GM12872 (cell line): ENCODE measurements around the gene ZBTB39.

Experiments used
- TF ChIP-seq, protein P1 (sequence below): IDR thresholded peaks from 3 replicates; pipeline ENCODE4 v1.5.1; 2011; ENCODE audit warnings: low read depth, mild to moderate bottlenecking, low read length, moderate library complexity; ENCODE audit not compliant: insufficient read depth

Gene ZBTB39

DNA sequence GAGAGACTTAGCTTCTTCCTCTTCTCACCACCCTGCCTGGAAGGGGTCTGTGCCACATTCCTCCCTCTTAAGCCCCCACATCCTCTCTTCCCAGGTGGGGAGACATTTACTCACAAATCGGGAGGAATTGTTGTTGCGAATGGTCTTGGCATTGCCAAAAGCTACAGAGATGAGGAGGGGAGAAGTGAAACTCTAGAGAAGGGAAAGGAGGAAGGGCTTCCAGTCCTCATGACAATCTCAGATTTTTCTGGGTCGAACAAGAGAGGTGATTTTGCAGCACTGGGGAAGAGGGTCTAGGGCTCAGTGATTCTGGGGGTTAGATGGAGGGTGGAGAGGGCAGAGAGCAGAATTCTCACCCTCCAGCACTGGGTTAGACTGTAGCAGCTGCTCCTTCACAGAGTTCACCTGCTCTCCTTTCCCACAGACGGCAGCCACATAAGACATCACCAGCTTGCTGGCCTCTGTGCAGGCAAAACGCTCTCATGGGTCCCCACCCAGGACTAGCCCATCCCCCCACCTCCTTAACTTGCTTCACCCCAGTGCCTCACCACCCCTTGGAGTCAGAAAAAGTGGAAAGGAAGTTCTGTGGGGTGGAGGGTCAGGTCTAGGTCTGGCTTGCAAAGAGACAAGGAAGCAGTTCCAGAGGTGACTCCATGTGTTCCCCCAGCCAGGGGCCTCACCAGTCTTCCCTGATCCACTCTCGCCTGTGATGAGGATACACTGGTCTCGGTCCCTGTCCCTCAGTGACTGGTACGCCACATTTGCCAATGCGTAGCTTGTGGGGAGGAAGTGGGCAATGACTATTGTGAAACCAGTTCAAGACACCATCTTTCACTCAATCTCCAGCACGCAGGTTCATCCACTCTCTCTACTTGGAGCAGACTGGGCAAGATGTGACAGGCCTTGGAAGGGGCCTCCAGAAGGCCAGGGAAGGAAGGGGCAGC is 40.9 kb upstream of the ZBTB39 start:
- TF ChIP-seq, protein P1, sequence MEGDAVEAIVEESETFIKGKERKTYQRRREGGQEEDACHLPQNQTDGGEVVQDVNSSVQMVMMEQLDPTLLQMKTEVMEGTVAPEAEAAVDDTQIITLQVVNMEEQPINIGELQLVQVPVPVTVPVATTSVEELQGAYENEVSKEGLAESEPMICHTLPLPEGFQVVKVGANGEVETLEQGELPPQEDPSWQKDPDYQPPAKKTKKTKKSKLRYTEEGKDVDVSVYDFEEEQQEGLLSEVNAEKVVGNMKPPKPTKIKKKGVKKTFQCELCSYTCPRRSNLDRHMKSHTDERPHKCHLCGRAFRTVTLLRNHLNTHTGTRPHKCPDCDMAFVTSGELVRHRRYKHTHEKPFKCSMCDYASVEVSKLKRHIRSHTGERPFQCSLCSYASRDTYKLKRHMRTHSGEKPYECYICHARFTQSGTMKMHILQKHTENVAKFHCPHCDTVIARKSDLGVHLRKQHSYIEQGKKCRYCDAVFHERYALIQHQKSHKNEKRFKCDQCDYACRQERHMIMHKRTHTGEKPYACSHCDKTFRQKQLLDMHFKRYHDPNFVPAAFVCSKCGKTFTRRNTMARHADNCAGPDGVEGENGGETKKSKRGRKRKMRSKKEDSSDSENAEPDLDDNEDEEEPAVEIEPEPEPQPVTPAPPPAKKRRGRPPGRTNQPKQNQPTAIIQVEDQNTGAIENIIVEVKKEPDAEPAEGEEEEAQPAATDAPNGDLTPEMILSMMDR = no peak

DNA sequence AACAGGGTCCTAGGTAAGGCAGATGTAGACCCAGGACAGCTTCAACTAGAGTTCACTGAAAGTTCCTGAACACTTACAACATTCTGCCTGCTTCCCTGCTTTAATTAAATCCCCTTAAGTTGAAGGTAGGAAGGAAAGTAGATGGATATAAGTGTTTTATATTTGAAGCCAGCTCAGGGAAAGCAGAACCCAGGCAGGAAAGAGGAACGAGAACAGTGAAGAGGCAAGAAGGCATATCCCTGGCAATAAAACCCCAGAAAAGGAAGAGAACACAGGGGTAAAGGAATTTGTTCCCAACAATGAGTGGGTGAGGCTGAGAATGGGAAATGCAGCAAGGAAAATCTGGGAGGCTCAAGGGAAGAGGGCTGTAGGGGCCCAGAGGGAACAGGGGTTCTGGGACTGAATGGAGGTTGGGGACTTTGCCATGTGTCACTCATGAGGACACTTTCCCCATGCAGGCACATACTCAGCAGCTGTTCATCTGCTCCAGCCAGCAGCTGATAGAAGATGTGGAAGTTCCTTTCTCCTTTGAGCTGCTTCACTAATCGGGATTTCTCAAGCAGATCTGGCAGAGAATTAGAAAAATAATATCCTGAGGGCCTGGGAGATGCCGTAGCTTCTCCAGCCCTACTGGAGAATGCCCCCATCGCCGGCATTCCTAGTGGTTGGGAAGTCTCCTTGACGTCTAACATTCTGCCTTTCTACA is 39.9 kb upstream of the ZBTB39 start:
- TF ChIP-seq, protein P1 = no peak

DNA sequence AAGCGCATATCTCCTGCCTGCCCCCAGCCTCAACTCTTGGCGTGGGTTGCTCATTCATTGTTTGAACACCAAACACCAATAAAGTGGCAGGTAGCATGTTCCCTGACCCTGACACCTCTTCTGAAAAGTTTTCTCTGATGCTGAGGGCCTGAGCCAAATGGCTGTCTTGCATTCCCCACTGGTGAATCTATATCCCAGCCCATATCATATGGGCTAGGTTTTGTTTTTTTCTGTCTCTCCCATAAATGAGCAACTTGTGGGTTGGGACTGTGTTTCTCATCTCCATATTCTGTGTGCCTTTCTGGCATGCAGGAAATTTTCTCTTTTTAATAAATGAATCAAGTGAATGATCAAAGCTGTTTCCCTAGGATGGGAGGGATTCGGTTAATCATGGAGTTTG is 38.5 kb upstream of the ZBTB39 start:
- TF ChIP-seq, protein P1 = no peak

DNA sequence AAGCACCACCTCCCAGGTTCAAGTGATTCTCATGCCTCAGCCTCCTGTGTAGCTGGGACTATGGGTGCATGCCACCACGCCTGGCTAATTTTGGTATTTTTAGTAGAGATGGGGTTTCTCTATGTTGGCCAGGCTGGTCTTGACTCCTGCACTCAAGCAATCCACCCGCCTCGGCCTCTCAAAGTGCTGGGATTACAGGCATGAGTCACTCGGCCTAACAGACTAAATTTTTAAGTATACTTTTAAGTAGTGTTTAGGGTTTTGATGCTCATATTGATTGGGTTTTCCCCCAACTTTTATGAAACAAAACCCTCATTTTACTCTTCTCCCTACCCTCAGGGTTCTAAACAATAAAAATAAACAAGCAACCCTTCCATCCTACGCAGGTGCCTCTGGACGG is 38.1 kb upstream of the ZBTB39 start:
- TF ChIP-seq, protein P1 = no peak

- TF ChIP-seq, protein P1 = no peak
Observed at GRCh38 chr12:57042695-57043094, 36.3 kb upstream of the ZBTB39 start.

DNA sequence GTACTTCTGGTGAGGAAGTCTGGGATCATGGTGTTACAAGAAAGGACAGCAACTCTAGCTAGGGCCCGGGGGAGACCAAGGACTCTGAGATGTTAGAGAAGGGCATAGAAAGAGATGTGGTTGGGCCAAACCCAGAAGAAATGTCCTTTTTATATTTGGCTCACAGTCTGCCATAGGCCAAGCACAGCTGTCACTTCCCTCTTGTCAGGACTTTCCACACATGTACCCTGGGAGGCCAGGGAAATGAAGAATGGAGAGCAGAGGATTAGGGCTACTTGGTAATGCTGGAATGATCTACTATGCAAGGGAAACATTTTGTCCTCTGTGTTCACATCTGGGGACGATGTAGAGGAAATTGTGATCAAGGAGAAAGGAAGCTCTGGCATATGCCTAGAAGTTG is 34.4 kb upstream of the ZBTB39 start:
- TF ChIP-seq, protein P1 = no peak

- TF ChIP-seq, protein P1 = no peak
Observed at GRCh38 chr12:57040211-57040610, 33.9 kb upstream of the ZBTB39 start.
